ENCODE data around the gene PKMYT1.

The PKMYT1 gene

GRCh38 chr16:2969545-2970521 lies 10.4 kb downstream of the PKMYT1 start:
- peak; percentile 8; the same call in 1 of the 2 replicates for TF ChIP-seq POLR2A (IDR thresholded peaks at IDR 0.05; ENCODE audit: low read depth, low read length)
- FAIRE-seq (no peak), DNase-seq (ENCODE audit: insufficient read length, low spot score) (peak; percentile 82)

GRCh38 chr16:2968738-2969544 lies 11.3 kb downstream of the PKMYT1 start, which contains the start of gene PAQR4:
TSS of gene PAQR4 (plus strand) at chr16:2969348. CDS start at chr16:2969675, 327 bp downstream.
- no peak for FAIRE-seq
- peak; percentile 51 for TF ChIP-seq POLR2A (IDR thresholded peaks at IDR 0.05; ENCODE audit: low read depth, low read length)
- peak; percentile 94 for DNase-seq (ENCODE audit: insufficient read length, low spot score)

- TF ChIP-seq POLR2A (IDR thresholded peaks at IDR 0.05; ENCODE audit: low read depth, low read length) = no peak
- DNase-seq (ENCODE audit: insufficient read length, low spot score) (no peak), FAIRE-seq (no peak)
These were observed 11.9 kb downstream of the PKMYT1 start for GRCh38 chr16:2968368-2968737.

- DNase-seq (ENCODE audit: insufficient read length, low spot score) (no peak), FAIRE-seq (no peak)
- TF ChIP-seq POLR2A (IDR thresholded peaks at IDR 0.05; ENCODE audit: low read depth, low read length) = no peak
These were observed 12.5 kb downstream of the PKMYT1 start for GRCh38 chr16:2967721-2968161.

GRCh38 chr16:2967211-2967631 lies 13.0 kb downstream of the PKMYT1 start:
- no peak for DNase-seq (ENCODE audit: insufficient read length, low spot score)
- no peak for FAIRE-seq
- TF ChIP-seq POLR2A (IDR thresholded peaks at IDR 0.05; ENCODE audit: low read depth, low read length) = no peak

- no peak for TF ChIP-seq POLR2A (IDR thresholded peaks at IDR 0.05; ENCODE audit: low read depth, low read length)
- no peak for FAIRE-seq
- DNase-seq (ENCODE audit: insufficient read length, low spot score) = no peak
These were observed 13.4 kb downstream of the PKMYT1 start for GRCh38 chr16:2966808-2967191.

GRCh38 chr16:2966043-2966807 lies 14.0 kb downstream of the PKMYT1 start:
- no peak for FAIRE-seq
- DNase-seq (ENCODE audit: insufficient read length, low spot score) = no peak
- no peak for TF ChIP-seq POLR2A (IDR thresholded peaks at IDR 0.05; ENCODE audit: low read depth, low read length)

- FAIRE-seq (no peak), DNase-seq (ENCODE audit: insufficient read length, low spot score) (peak; percentile 97)
- TF ChIP-seq POLR2A (IDR thresholded peaks at IDR 0.05; ENCODE audit: low read depth, low read length) = no peak
These were observed 15.5 kb downstream of the PKMYT1 start for GRCh38 chr16:2964475-2965336.

- no peak for FAIRE-seq
- TF ChIP-seq POLR2A (IDR thresholded peaks at IDR 0.05; ENCODE audit: low read depth, low read length) = no peak
- DNase-seq (ENCODE audit: insufficient read length, low spot score) = peak; percentile 95
These were observed 16.3 kb downstream of the PKMYT1 start, which contains the start of gene KREMEN2 for GRCh38 chr16:2963723-2964474. TSS of gene KREMEN2 (plus strand) at chr16:2964275. CDS start at chr16:2964521, 246 bp downstream.

GRCh38 chr16:2963074-2963722 lies 17.0 kb downstream of the PKMYT1 start:
- TF ChIP-seq POLR2A (IDR thresholded peaks at IDR 0.05; ENCODE audit: low read depth, low read length) = no peak
- no peak for DNase-seq (ENCODE audit: insufficient read length, low spot score)
- FAIRE-seq = no peak

GRCh38 chr16:2962334-2963073 lies 17.7 kb downstream of the PKMYT1 start:
- no peak for TF ChIP-seq POLR2A (IDR thresholded peaks at IDR 0.05; ENCODE audit: low read depth, low read length)
- DNase-seq (ENCODE audit: insufficient read length, low spot score) (no peak), FAIRE-seq (no peak)
